Adrenal gland (tissue), 5 donors: ENCODE measurements around the gene IGFN1.

Source experiments
- POLR2A ChIP-seq, 2 donors: fragments of 450-650 bp; IDR thresholded peaks; one replicate each; pipeline ENCODE4 v1.6.1; 2017; ENCODE audit warnings: antibody characterized with exemption in 2 of 2, mild to moderate bottlenecking in 2 of 2, moderate library complexity in 1 of 2
- TF ChIP-seq, protein P1 (sequence below), 6 experiments: fragments of 450-650 bp in 4 of 6; fragments of 200-600 bp in 2 of 6; sonication (generic) in 1 of 6; IDR thresholded peaks; 1 replicate in 5 of 6; 2 replicates in 1 of 6; pipeline versions ENCODE4 v1.5.1 to v1.8.0; 2016 to 2021; ENCODE audit warnings: antibody characterized with exemption in 6 of 6, mild to moderate bottlenecking in 2 of 6, moderate library complexity in 1 of 6
- donor health status: DM: no; HTN: no; CAD: no.

DNA sequence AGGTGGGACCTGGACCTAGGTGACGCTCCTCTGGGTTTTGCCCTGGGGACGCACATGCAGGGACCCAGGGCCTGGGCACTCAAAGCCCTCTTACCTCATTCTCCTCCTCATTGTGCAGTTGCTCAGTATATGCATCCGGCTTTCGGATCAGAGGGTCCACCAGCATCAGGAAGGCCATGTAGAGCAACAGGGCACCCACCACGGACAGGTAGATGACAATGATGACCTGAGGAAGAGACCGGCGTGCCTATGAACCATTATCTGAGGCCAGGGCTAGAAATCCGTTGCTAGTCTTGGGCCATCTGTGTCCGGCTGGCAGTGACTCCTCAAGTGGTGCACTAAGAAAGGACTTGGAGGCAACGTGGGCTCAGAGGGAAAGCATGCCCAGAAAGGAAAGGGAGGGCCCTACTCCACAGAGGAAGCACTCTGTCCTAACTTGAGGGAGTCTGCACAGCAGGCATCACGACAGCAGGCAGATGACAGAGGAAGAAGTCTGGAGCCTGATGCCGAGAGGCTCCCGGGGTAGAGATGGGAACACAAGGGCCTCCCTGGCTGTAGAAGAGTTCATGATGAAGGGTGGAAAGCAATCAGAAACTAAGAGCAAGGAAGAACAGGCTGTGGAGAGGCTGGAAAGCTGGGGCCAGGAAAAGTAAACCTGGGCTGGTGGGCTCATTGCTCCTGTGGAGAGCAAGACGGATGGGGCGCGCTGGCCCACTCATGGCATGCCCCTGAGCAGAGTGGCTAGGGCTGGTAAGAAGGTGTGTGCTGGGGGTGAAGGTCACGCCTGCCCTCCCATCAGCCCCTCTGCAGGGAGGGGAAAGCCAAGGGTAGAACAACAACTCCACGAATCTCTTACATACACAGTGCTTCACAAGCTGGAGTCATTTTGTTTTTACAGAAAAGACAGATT is 46.6 kb upstream of the IGFN1 start:
- TF ChIP-seq, protein P1, sequence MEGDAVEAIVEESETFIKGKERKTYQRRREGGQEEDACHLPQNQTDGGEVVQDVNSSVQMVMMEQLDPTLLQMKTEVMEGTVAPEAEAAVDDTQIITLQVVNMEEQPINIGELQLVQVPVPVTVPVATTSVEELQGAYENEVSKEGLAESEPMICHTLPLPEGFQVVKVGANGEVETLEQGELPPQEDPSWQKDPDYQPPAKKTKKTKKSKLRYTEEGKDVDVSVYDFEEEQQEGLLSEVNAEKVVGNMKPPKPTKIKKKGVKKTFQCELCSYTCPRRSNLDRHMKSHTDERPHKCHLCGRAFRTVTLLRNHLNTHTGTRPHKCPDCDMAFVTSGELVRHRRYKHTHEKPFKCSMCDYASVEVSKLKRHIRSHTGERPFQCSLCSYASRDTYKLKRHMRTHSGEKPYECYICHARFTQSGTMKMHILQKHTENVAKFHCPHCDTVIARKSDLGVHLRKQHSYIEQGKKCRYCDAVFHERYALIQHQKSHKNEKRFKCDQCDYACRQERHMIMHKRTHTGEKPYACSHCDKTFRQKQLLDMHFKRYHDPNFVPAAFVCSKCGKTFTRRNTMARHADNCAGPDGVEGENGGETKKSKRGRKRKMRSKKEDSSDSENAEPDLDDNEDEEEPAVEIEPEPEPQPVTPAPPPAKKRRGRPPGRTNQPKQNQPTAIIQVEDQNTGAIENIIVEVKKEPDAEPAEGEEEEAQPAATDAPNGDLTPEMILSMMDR (IDR thresholded peaks at IDR 0.05), result no peak
- no peak for TF ChIP-seq POLR2A (IDR thresholded peaks at IDR 0.05)
